GM12874 (cell line): ENCODE measurements around the gene LRRC4C.

ENCODE experiments used
- CTCF ChIP-seq: IDR thresholded peaks from 2 replicates; pipeline ENCODE4 v1.5.1; 2011; ENCODE audit warnings: low read depth, mild to moderate bottlenecking, control low read depth, low read length, moderate library complexity; ENCODE audit not compliant: insufficient read depth

Gene LRRC4C

GRCh38 chr11:41459465-41460401, at the start of gene LRRC4C:
Gene LRRC4C, minus strand, starts transcription at chr11:41459652.
- no peak for TF ChIP-seq CTCF

GRCh38 chr11:41508121-41508520, 48.7 kb upstream of the LRRC4C start:
- TF ChIP-seq CTCF = no peak

- TF ChIP-seq CTCF = no peak
Measured at GRCh38 chr11:41499429-41499828, 40.0 kb upstream of the LRRC4C start.

DNA sequence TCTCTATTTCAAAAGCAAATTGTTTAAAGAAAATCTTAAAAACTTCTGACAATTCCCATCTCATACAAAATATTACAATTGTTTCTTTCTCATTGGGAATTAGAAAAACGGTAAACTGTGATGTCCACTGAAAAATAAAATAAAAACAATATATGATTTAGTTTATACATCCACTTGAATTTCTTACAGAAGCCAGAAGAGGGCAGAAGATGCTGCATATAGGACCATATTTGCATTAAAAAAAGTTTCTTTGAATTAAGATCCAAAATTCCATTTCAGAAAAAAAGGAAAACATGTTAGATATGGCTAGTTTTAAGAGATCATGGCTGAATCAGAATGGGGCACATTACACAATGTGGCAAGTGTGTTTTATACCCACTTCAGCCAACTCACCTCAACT, 39.3 kb upstream of the LRRC4C start:
- TF ChIP-seq CTCF = no peak

GRCh38 chr11:41497974-41498373, 38.5 kb upstream of the LRRC4C start:
- no peak for TF ChIP-seq CTCF

DNA sequence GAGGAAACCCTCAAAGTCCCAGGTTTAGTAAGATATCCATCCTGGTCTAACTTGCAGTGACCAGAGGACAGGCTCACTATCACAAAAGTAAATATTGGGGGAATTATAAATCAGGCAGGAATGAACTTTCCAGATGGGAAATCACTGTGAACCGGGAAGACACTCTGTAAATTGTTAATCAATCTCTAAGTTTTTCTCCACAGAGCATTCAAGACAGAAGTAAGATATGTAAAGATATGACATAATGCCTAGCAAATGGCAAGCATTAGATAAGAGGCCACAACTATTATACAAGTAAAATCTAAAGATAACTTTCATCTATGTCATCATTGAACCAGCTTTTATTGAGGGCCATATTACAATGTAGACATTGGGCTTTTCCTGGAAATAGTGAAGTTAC, 35.3 kb upstream of the LRRC4C start:
- TF ChIP-seq CTCF = no peak

DNA sequence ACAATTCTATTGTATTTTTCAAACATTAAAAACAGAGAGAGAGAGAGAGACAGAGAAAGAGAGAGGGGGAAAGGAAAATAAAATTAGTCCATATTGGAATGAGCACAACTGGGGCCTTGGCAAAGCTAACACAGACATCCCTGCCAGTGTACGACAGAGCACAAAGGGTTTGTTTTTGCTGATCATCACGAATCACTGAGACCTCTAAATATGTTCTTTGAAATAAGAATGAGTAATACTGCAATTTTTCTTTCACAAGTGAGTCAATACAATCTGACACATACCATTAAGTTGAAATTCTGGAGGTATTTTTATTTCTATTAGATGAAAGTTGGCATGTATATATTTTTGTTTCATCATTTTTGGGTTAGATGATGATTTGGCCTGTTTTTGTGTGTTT, 27.0 kb upstream of the LRRC4C start:
- TF ChIP-seq CTCF = no peak
